HEK293 (cell line): ENCODE results near the gene TAPBPL.

Experiments used
- BCL11A ChIP-seq: fragments of 450-650 bp; formaldehyde crosslinking; IDR thresholded peaks from 2 replicates; pipeline ENCODE4 v1.5.1; 2016; ENCODE audit warnings: low read depth, missing biosample characterization, missing genetic modification characterization
- OSR2 ChIP-seq: fragments of 450-650 bp; formaldehyde crosslinking; IDR thresholded peaks from 2 replicates; pipeline ENCODE4 v1.5.1; 2016; ENCODE audit warnings: missing biosample characterization, missing genetic modification characterization
- ZBTB48 ChIP-seq: fragments of 450-650 bp; formaldehyde crosslinking; IDR thresholded peaks from 2 replicates; pipeline ENCODE4 v1.5.1; 2016; ENCODE audit warnings: missing biosample characterization, missing genetic modification characterization
- ZNF221 ChIP-seq: fragments of 450-650 bp; formaldehyde crosslinking; IDR thresholded peaks from 2 replicates; pipeline ENCODE4 v1.5.1; 2017; ENCODE audit warnings: missing biosample characterization, missing genetic modification characterization, borderline replicate concordance
- ZNF23 ChIP-seq: fragments of 450-650 bp; formaldehyde crosslinking; IDR thresholded peaks from 2 replicates; pipeline ENCODE4 v1.5.1; 2016; ENCODE audit warnings: missing biosample characterization, missing genetic modification characterization, borderline replicate concordance
- ZNF24 ChIP-seq: fragments of 450-650 bp; formaldehyde crosslinking; IDR thresholded peaks from 2 replicates; pipeline ENCODE4 v1.5.1; 2016; ENCODE audit warnings: missing biosample characterization, missing genetic modification characterization
- ZNF292 ChIP-seq: fragments of 450-650 bp; formaldehyde crosslinking; IDR thresholded peaks from 2 replicates; pipeline ENCODE4 v1.5.1; 2016; ENCODE audit warnings: low read depth, missing biosample characterization, missing genetic modification characterization, borderline replicate concordance
- ZNF530 ChIP-seq: fragments of 450-650 bp; formaldehyde crosslinking; IDR thresholded peaks from 2 replicates; pipeline ENCODE4 v1.5.1; 2016; ENCODE audit warnings: low read depth, missing biosample characterization, missing genetic modification characterization
- ZNF830 ChIP-seq: fragments of 450-650 bp; IDR thresholded peaks from 2 replicates; pipeline ENCODE4 v1.5.0; 2018; ENCODE audit warnings: missing biosample characterization, missing genetic modification characterization, low read depth, mild to moderate bottlenecking, moderate library complexity
- TF ChIP-seq, protein P1 (sequence below): fragments of 450-650 bp; formaldehyde crosslinking; IDR thresholded peaks from 2 replicates; pipeline ENCODE4 v1.5.1; 2016; ENCODE audit warnings: missing biosample characterization, missing genetic modification characterization, low read depth
- TF ChIP-seq, protein P2 (sequence below): fragments of 450-650 bp; formaldehyde crosslinking; IDR thresholded peaks from 2 replicates; pipeline ENCODE4 v1.5.1; 2016; ENCODE audit warnings: missing biosample characterization, missing genetic modification characterization
- TF ChIP-seq, protein P3 (sequence below): fragments of 450-650 bp; IDR thresholded peaks from 2 replicates; pipeline ENCODE4 v1.5.1; 2018; ENCODE audit warnings: missing biosample characterization, missing genetic modification characterization
- TF ChIP-seq, protein P4 (sequence below): fragments of 450-650 bp; formaldehyde crosslinking; IDR thresholded peaks from 2 replicates; pipeline ENCODE4 v1.5.1; 2016; ENCODE audit warnings: missing biosample characterization, missing genetic modification characterization
- TF ChIP-seq, protein P5 (sequence below): fragments of 450-650 bp; formaldehyde crosslinking; conservative IDR thresholded peaks from 2 replicates; pipeline ENCODE4 v1.5.1; 2016; ENCODE audit warnings: low read depth, missing biosample characterization, missing genetic modification characterization

DNA sequence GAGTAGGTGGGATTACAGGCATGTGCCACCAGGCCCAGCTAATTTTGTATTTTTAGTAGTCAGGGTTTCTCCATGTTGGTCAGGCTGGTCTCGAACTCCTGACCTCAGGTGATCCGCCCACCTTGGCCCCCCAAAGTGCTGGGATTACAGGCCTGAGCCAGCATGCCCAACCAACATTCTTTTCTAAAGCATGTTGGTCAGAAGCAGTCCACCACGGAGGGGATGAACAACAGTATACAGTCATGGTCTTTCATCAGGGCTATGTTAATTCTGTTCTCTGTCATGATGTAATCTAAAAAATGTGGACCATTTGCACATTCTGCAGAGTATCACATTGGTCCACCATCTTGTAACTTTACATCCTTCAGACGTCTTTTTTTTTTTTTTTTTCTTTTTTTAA is 37.6 kb downstream of the TAPBPL start:
- no peak for TF ChIP-seq ZBTB48 (tag by site-specific recombination)
- TF ChIP-seq, protein P1, sequence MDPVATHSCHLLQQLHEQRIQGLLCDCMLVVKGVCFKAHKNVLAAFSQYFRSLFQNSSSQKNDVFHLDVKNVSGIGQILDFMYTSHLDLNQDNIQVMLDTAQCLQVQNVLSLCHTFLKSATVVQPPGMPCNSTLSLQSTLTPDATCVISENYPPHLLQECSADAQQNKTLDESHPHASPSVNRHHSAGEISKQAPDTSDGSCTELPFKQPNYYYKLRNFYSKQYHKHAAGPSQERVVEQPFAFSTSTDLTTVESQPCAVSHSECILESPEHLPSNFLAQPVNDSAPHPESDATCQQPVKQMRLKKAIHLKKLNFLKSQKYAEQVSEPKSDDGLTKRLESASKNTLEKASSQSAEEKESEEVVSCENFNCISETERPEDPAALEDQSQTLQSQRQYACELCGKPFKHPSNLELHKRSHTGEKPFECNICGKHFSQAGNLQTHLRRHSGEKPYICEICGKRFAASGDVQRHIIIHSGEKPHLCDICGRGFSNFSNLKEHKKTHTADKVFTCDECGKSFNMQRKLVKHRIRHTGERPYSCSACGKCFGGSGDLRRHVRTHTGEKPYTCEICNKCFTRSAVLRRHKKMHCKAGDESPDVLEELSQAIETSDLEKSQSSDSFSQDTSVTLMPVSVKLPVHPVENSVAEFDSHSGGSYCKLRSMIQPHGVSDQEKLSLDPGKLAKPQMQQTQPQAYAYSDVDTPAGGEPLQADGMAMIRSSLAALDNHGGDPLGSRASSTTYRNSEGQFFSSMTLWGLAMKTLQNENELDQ (tag by site-specific recombination): no peak
- TF ChIP-seq, protein P2, sequence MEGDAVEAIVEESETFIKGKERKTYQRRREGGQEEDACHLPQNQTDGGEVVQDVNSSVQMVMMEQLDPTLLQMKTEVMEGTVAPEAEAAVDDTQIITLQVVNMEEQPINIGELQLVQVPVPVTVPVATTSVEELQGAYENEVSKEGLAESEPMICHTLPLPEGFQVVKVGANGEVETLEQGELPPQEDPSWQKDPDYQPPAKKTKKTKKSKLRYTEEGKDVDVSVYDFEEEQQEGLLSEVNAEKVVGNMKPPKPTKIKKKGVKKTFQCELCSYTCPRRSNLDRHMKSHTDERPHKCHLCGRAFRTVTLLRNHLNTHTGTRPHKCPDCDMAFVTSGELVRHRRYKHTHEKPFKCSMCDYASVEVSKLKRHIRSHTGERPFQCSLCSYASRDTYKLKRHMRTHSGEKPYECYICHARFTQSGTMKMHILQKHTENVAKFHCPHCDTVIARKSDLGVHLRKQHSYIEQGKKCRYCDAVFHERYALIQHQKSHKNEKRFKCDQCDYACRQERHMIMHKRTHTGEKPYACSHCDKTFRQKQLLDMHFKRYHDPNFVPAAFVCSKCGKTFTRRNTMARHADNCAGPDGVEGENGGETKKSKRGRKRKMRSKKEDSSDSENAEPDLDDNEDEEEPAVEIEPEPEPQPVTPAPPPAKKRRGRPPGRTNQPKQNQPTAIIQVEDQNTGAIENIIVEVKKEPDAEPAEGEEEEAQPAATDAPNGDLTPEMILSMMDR (tag by site-specific recombination): no peak
- no peak for TF ChIP-seq OSR2
- TF ChIP-seq, protein P3, sequence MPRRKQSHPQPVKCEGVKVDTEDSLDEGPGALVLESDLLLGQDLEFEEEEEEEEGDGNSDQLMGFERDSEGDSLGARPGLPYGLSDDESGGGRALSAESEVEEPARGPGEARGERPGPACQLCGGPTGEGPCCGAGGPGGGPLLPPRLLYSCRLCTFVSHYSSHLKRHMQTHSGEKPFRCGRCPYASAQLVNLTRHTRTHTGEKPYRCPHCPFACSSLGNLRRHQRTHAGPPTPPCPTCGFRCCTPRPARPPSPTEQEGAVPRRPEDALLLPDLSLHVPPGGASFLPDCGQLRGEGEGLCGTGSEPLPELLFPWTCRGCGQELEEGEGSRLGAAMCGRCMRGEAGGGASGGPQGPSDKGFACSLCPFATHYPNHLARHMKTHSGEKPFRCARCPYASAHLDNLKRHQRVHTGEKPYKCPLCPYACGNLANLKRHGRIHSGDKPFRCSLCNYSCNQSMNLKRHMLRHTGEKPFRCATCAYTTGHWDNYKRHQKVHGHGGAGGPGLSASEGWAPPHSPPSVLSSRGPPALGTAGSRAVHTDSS (tag by site-specific recombination): no peak
- TF ChIP-seq, protein P4, sequence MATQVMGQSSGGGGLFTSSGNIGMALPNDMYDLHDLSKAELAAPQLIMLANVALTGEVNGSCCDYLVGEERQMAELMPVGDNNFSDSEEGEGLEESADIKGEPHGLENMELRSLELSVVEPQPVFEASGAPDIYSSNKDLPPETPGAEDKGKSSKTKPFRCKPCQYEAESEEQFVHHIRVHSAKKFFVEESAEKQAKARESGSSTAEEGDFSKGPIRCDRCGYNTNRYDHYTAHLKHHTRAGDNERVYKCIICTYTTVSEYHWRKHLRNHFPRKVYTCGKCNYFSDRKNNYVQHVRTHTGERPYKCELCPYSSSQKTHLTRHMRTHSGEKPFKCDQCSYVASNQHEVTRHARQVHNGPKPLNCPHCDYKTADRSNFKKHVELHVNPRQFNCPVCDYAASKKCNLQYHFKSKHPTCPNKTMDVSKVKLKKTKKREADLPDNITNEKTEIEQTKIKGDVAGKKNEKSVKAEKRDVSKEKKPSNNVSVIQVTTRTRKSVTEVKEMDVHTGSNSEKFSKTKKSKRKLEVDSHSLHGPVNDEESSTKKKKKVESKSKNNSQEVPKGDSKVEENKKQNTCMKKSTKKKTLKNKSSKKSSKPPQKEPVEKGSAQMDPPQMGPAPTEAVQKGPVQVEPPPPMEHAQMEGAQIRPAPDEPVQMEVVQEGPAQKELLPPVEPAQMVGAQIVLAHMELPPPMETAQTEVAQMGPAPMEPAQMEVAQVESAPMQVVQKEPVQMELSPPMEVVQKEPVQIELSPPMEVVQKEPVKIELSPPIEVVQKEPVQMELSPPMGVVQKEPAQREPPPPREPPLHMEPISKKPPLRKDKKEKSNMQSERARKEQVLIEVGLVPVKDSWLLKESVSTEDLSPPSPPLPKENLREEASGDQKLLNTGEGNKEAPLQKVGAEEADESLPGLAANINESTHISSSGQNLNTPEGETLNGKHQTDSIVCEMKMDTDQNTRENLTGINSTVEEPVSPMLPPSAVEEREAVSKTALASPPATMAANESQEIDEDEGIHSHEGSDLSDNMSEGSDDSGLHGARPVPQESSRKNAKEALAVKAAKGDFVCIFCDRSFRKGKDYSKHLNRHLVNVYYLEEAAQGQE: no peak
- TF ChIP-seq, protein P5, sequence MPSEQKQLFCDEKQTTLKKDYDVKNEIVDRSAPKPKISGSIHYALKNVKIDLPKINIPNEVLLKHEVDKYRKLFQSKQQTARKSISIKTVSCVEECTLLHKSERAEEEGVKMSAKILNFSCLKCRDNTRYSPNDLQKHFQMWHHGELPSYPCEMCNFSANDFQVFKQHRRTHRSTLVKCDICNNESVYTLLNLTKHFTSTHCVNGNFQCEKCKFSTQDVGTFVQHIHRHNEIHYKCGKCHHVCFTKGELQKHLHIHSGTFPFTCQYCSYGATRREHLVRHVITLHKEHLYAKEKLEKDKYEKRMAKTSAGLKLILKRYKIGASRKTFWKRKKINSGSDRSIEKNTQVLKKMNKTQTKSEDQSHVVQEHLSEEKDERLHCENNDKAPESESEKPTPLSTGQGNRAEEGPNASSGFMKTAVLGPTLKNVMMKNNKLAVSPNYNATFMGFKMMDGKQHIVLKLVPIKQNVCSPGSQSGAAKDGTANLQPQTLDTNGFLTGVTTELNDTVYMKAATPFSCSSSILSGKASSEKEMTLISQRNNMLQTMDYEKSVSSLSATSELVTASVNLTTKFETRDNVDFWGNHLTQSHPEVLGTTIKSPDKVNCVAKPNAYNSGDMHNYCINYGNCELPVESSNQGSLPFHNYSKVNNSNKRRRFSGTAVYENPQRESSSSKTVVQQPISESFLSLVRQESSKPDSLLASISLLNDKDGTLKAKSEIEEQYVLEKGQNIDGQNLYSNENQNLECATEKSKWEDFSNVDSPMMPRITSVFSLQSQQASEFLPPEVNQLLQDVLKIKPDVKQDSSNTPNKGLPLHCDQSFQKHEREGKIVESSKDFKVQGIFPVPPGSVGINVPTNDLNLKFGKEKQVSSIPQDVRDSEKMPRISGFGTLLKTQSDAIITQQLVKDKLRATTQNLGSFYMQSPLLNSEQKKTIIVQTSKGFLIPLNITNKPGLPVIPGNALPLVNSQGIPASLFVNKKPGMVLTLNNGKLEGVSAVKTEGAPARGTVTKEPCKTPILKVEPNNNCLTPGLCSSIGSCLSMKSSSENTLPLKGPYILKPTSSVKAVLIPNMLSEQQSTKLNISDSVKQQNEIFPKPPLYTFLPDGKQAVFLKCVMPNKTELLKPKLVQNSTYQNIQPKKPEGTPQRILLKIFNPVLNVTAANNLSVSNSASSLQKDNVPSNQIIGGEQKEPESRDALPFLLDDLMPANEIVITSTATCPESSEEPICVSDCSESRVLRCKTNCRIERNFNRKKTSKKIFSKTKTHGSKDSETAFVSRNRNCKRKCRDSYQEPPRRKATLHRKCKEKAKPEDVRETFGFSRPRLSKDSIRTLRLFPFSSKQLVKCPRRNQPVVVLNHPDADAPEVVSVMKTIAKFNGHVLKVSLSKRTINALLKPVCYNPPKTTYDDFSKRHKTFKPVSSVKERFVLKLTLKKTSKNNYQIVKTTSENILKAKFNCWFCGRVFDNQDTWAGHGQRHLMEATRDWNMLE: no peak
- no peak for TF ChIP-seq ZNF292 (tag by site-specific recombination)
- TF ChIP-seq ZNF221 (tag by site-specific recombination): no peak
- TF ChIP-seq ZNF23 (tag by site-specific recombination): no peak
- no peak for TF ChIP-seq ZNF530 (tag by site-specific recombination)
- no peak for TF ChIP-seq ZNF24 (tag by site-specific recombination)
- TF ChIP-seq ZNF830 (tag by site-specific recombination): no peak
- no peak for TF ChIP-seq BCL11A (tag by site-specific recombination)
